SIG-M5 (cell line): ENCODE measurements around the gene UPK1A.

Experiments
- DNase-seq: peaks from one replicate; lab custom pipeline; 2025; lab: John Stamatoyannopoulos, UW

The UPK1A gene

GRCh38 chr19:35693422-35693821 lies 27.1 kb downstream of the UPK1A start:
- DNase-seq = no peak

- peak; percentile 11 for DNase-seq
Measured at GRCh38 chr19:35693835-35694599, 27.7 kb downstream of the UPK1A start.

GRCh38 chr19:35695895-35696422 lies 29.6 kb downstream of the UPK1A start:
- no peak for DNase-seq

- no peak for DNase-seq
Measured at GRCh38 chr19:35696835-35697234, 30.5 kb downstream of the UPK1A start.

GRCh38 chr19:35702223-35703012 lies 36.1 kb downstream of the UPK1A start:
- peak; percentile 82 for DNase-seq

- no peak for DNase-seq
Measured at GRCh38 chr19:35703343-35703742, 37.0 kb downstream of the UPK1A start.

- no peak for DNase-seq
Measured at GRCh38 chr19:35704218-35704617, 37.9 kb downstream of the UPK1A start, which contains the start of gene ZBTB32. TSS of gene ZBTB32 (plus strand) at chr19:35704558. CDS start at chr19:35714627, 10,069 bp downstream.

- DNase-seq = no peak
Measured at GRCh38 chr19:35708391-35708790, 42.1 kb downstream of the UPK1A start.

GRCh38 chr19:35710784-35711723 lies 44.7 kb downstream of the UPK1A start:
- DNase-seq = no peak

- no peak for DNase-seq
Measured at GRCh38 chr19:35712567-35713505, 46.5 kb downstream of the UPK1A start.

GRCh38 chr19:35713506-35713850 lies 47.2 kb downstream of the UPK1A start:
- DNase-seq = no peak

GRCh38 chr19:35713904-35714495 lies 47.7 kb downstream of the UPK1A start:
- DNase-seq = no peak

GRCh38 chr19:35714601-35715354 lies 48.5 kb downstream of the UPK1A start:
- DNase-seq = no peak

- no peak for DNase-seq
Measured at GRCh38 chr19:35715355-35715809, 49.1 kb downstream of the UPK1A start.

- DNase-seq = no peak
Measured at GRCh38 chr19:35715981-35716800, 49.9 kb downstream of the UPK1A start.

- DNase-seq = peak; percentile 75
Measured at GRCh38 chr19:35716801-35717664, 50.7 kb downstream of the UPK1A start.

GRCh38 chr19:35717665-35718344 lies 51.5 kb downstream of the UPK1A start, which contains the start of gene KMT2B:
TSS of gene KMT2B (plus strand) at chr19:35718003. CDS start at chr19:35718019, 16 bp downstream.
- DNase-seq = no peak
